ENCODE measurements around the gene SUGP2. TPM values are rescaled to one million over a fixed set of nuclear protein-coding genes. Genes with fewer than 3 reads are reported as not detected.

SUGP2 gene
- polyA plus RNA-seq, result 10 to 100 TPM in 1 of 3 donors, 1 to 10 TPM in 2; 7.4 to 19.4 (median 7.9) TPM

DNA sequence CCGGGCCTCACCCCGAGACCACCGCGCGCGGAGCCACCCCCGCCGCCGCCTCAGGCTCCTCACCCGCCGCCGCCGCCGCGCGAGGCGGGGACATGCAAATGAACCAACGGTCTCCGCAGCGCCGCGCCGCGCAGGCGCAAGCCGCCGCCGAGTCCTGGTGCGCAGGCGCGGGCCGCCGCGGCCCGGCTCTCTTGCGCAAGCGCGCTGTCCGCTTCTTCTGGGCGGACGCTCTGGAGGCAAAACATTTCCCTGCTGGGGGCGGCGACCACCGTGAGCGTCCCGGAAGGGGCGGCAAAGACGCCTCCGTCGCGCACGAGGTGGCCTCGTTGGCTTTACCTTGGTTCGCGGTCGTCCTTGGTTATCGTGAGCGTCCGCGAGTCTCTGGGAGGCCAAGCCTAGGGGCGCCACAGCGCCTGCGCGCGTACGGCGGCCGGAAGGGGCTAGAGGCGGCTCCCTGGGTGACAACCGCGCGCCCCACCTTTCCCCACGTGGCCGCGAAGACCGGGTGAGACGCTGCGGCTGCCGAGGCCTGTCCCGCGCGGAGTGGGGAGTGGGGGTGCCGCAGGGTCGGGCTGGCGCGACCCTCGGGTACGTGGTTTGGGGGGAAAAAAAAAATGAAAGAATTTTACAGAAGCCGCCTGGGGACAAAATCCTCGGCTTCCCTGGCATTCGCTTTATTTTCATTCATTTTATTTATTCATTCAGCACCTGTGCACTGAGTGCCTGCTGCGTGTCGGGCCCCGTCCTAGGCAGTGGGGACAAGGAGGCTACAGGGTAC lies at the start of gene SUGP2, which contains the start of gene ARMC6:
Gene SUGP2, minus strand, starts transcription at position 92 of the 778 bp plus-strand sequence. CDS start 2,446 bp downstream, outside the sequence.
Gene ARMC6, plus strand, starts transcription at position 178 of the 778 bp plus-strand sequence. CDS start 607 bp downstream, outside the sequence.
- H3K27me3 Mint-ChIP-seq (ENCODE audit: low read depth in 3 of 3), result peaks cover 16 to 20% (median 17%) of the 10 kb centered on the region in 3 donors
- peaks cover 0 to 9% (median 0%) of the 10 kb centered on the region in 3 donors for H3K36me3 Mint-ChIP-seq
- peak within 1 kb of the TSS; percentile 90 to 99 (median 95) for H3K27ac Mint-ChIP-seq
- peak; percentile 96 for DNase-seq
- H3K4me1 Mint-ChIP-seq, result peaks cover 31 to 43% of the 10 kb centered on the region in 2 donors
- peak within 1 kb of the TSS; percentile 94 to 100 (median 99) for H3K4me3 Mint-ChIP-seq
- no peaks in the 10 kb centered on the region for H3K9me3 Mint-ChIP-seq

DNA sequence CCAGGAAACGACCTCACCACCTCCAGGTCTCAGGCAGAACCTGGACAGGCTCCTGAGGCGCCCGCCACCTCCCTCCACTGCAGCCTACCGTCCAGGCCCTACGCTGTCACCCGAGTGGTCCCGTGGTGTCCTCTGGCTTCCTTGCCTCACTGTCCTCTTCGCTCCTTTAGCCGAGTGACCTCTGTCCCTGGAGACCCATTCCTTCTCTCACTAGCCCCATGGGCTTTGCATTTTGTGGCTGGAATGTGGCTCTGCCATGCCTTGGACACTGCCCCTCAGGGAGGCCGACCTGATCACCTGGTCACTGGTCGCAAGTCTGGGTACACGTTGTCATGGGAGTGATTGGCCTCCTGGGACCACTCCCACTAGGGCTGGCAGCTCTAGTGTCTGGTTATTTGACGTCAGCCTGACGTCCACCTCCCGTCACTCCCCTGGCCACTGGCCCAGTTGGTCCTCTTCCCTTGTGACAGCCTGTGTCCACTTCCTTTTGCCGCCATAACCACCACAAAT lies 48.4 kb upstream of the SUGP2 start:
- no peak overlapping the region for H3K4me3 Mint-ChIP-seq
- H3K9me3 Mint-ChIP-seq, result no peaks in the 10 kb centered on the region
- H3K36me3 Mint-ChIP-seq, result peaks cover 0 to 6% (median 3%) of the 10 kb centered on the region in 3 donors
- H3K4me1 Mint-ChIP-seq, result peaks cover 32 to 48% of the 10 kb centered on the region in 2 donors
- peaks cover 0 to 1% (median 1%) of the 10 kb centered on the region in 3 donors for H3K27me3 Mint-ChIP-seq (ENCODE audit: low read depth in 3 of 3)
- H3K27ac Mint-ChIP-seq, result peak overlapping the region in 4 of 6 donors; percentile 9 to 53 (median 38)
- DNase-seq, result no peak

DNA sequence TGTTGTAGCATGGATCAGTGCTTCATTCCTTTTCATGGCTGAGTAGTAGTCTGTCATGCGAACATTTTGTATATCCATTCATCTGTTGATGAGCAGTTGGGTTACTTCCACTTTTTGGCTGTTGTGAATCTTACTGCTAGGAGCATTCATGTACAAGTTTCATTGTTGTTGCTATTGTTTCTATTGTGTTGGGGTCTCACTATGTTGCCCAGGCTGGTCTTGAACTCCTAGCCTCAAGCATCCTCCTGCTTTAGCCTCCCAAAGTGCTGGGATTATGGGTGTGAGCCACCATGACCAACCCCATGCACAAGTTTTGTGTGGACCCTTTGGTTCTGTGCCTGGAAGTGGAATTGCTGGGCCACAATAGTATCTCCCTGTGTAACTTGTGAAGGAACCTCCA lies 46.3 kb upstream of the SUGP2 start:
- Mint-ChIP-seq H3K4me3 (no peak overlapping the region), H3K4me1 (peaks cover 32 to 48% of the 10 kb centered on the region in 2 donors), H3K36me3 (peaks cover 0 to 6% (median 3%) of the 10 kb centered on the region in 3 donors), H3K27me3 (ENCODE audit: low read depth in 3 of 3) (peaks cover 0 to 1% (median under 1%) of the 10 kb centered on the region in 3 donors), H3K27ac (peak overlapping the region in 2 of 6 donors; percentile 8 to 49), H3K9me3 (no peaks in the 10 kb centered on the region)
- no peak for DNase-seq

DNA sequence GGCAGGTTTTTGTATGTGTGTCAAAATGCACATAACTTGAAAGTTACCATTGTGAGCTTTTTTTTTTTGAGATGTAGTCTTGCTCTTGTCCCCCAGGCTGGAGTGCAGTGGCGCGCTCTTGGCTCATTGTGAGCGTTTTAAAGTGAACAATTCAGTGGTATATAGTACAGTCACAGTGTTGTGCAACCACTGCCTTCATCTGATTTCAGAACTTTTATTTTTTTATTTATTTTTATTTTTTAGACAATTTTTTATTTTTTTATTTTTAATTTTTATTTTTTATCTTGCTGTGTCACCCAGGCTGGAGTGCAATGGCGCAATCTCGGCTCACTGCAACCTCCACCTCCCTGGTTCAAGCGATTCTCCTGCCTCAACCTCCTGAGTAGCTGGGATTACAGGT lies 45.5 kb upstream of the SUGP2 start:
- H3K9me3 Mint-ChIP-seq, result no peaks in the 10 kb centered on the region
- peaks cover 38 to 56% of the 10 kb centered on the region in 2 donors for H3K4me1 Mint-ChIP-seq

DNA sequence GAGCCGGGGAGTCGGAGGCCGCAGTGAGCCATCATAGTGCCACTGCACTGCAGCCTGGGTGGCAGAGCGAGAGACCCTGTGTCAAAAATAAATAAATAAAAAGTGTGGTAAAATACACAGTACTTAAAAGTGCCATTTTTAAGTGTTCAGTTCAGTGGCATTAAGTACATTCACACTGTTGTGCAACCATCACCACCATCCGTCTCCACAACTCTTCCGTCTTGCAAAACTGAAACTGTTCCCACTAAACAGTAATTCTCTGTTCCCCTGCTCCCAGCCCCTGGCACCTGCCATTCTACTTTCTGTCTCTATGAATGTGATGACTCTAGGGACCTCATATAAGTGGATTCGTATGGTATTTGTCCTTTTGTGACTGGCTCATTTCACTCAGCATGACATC lies 43.8 kb upstream of the SUGP2 start:
- no peaks in the 10 kb centered on the region for H3K9me3 Mint-ChIP-seq
- no peak for DNase-seq
- H3K27me3 Mint-ChIP-seq (ENCODE audit: low read depth in 3 of 3), result peaks cover 0 to 2% (median 1%) of the 10 kb centered on the region in 3 donors
- H3K36me3 Mint-ChIP-seq, result peaks cover 0 to 12% (median 6%) of the 10 kb centered on the region in 3 donors
- H3K4me3 Mint-ChIP-seq, result no peak overlapping the region
- peaks cover 45 to 62% of the 10 kb centered on the region in 2 donors for H3K4me1 Mint-ChIP-seq
- H3K27ac Mint-ChIP-seq, result no peak overlapping the region

More for the DNA sequence above, 45.5 kb upstream of the SUGP2 start:
- Mint-ChIP-seq H3K27me3 (ENCODE audit: low read depth in 3 of 3) (peaks cover 0 to 2% (median 1%) of the 10 kb centered on the region in 3 donors), H3K4me3 (no peak overlapping the region), H3K36me3 (peaks cover 0 to 6% (median 6%) of the 10 kb centered on the region in 3 donors), H3K27ac (no peak overlapping the region)
- no peak for DNase-seq

DNA sequence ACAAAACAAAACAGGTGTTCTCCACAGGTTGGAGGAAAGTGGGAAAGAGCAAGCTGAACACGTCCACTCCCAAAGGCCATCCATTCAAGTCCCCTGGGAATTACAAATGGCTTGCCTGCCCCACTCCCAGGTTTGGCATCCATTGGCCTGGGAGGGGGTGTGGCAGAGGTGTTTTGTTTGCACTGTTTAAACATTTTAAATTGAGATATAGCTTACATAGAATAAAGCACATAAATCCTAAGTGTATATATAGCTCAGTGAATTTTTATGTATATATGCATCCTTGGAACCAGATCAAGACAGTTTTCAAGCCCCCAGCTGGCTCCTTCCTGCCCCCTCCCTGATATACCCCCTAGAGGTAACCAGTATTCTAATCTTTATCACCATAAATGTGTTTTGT lies 43.2 kb upstream of the SUGP2 start:
- peaks cover 0 to 12% (median 6%) of the 10 kb centered on the region in 3 donors for H3K36me3 Mint-ChIP-seq
- no peak for DNase-seq
- peaks cover 45 to 60% of the 10 kb centered on the region in 2 donors for H3K4me1 Mint-ChIP-seq
- no peaks in the 10 kb centered on the region for H3K9me3 Mint-ChIP-seq
- peaks cover 0 to 2% (median 0%) of the 10 kb centered on the region in 3 donors for H3K27me3 Mint-ChIP-seq (ENCODE audit: low read depth in 3 of 3)
- no peak overlapping the region for H3K4me3 Mint-ChIP-seq
- H3K27ac Mint-ChIP-seq, result no peak overlapping the region

DNA sequence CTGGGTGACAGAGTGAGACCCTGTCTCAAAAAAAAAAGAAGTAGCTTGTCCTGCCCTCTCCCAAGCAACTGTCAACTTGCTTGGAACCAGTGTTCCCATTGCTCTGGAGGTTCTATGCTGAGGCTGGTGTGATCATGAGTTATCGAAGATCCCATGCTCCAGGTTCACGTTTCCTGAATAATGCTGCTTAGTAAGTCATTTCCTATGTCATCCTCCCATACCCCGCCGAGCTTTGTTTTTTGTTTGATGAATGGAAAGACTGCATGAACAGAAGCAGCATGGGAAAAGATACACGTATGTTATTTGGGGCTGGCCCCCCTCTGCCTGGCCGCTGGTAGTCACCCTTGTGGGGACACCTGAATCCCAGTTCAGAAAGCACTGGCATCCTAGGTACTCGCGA lies 41.8 kb upstream of the SUGP2 start:
- Mint-ChIP-seq H3K4me1 (peaks cover 50 to 65% of the 10 kb centered on the region in 2 donors), H3K36me3 (peaks cover 0 to 12% (median 6%) of the 10 kb centered on the region in 3 donors), H3K27ac (peak overlapping the region in 2 of 6 donors; percentile 2 to 36), H3K27me3 (ENCODE audit: low read depth in 3 of 3) (peaks cover 0 to 2% (median 0%) of the 10 kb centered on the region in 3 donors), H3K4me3 (no peak overlapping the region), H3K9me3 (no peaks in the 10 kb centered on the region)
- DNase-seq, result no peak

DNA sequence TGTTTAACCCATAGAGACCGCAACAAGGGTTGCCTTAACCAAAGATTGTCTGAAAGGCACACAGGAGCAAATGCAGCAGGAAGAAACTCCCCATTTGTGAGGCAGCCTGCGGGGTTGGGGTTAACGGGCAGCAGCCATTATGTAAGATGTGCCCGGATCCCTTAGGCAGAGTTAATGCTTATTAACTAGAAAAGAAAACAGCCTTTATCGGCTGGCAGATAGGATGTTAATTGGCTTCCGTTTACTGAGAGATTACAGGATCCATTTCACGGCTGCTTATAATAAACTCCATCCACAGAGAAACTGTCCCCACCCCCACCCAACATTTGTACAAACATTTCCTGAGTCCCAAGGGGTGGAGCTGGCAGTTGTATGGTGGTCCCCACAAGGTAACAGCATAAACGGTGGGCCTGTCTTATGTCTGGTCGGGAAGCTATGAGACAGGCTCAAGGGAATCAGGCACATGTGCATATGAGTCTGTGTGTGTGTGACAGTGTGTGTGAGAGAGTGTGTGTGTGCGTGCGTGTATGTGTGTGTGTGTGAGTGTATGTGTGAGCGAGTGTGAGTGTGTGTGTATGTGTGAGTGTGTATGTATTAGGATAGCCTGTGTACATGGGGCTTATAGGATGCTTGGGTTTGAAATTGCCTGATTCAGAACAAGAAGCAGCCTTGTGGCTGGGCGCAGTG lies 41.0 kb upstream of the SUGP2 start:
- H3K36me3 Mint-ChIP-seq, result peaks cover 0 to 12% (median 6%) of the 10 kb centered on the region in 3 donors

DNA sequence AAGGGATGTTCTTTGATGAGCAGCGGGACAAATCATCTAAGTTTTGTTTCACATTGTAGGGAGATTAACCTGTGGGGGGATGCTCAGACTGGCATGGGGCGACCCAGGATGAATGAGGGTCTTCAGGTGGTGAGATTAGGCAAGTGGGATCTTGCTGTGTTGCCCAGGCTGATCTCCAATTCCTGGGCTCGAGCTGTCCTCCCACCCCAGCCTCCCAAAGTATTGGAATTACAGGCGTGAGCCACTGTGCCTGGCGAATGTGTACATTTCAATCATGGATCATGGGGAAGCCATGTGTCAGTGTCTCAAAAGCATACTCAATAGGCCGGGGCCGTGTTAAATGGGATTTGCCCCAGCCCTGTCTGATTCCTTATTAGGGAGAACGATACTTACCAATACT lies 38.6 kb upstream of the SUGP2 start:
- Mint-ChIP-seq H3K27ac (no peak overlapping the region), H3K4me3 (no peak overlapping the region), H3K27me3 (ENCODE audit: low read depth in 3 of 3) (peaks cover 0 to 3% (median 0%) of the 10 kb centered on the region in 3 donors), H3K36me3 (peaks cover 0 to 5% (median 3%) of the 10 kb centered on the region in 3 donors), H3K9me3 (no peaks in the 10 kb centered on the region), H3K4me1 (peaks cover 56 to 61% of the 10 kb centered on the region in 2 donors)
- DNase-seq, result no peak

More for the DNA sequence above, 41.0 kb upstream of the SUGP2 start:
- no peak for DNase-seq
- Mint-ChIP-seq H3K4me1 (peaks cover 48 to 63% of the 10 kb centered on the region in 2 donors), H3K27me3 (ENCODE audit: low read depth in 3 of 3) (peaks cover 0 to 2% (median 0%) of the 10 kb centered on the region in 3 donors), H3K27ac (peak overlapping the region in 5 of 6 donors; percentile 0 to 69 (median 26)), H3K4me3 (no peak overlapping the region), H3K9me3 (no peaks in the 10 kb centered on the region)

DNA sequence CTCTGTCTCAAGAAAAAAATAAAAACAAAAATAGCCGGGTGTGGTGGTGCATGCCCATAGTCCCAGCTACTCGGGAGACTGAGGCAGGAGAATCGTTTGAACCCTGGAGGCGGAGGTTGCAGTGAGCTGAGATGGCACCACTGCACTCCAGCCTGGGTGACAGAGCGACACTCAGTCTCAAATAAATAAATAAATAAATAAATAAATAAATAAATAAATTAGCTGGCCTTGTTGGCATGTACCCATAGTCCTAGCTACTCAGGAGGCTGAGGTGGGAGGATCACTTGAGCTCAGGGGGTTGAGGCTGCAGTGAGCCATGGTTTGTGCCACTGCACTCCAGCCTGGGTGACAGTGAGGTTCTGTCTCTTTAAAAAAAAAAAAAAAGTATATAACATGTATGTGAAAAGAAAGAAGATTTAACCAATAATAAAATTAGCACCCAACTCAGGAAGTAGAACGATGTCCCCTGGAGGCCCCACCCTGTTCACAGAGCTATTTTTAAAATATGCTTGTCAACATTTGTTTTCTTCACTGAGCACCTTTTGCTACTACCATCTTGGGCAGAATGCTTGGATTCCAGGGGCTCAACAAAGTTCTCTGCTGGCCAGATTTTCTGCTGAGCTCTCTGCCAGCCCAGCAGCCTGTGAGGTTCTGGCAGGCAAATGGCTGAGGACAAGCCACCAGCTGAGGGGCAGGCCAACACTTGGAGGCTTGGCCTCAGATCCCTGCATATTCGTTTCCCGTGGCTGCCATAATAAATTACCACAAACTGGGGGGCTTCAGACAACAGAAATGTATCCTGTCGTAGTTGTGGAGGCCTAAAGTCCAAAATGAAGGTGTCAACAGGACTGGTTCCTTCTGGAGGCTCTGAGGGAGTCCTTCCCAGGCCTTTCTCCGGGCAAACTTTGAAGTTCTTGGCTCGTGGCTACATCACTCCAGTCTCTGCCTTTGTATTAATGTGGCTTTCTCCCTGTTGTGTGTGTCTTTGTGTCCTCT lies 35.6 kb upstream of the SUGP2 start:
- H3K36me3 Mint-ChIP-seq, result peaks cover 0 to 5% (median 0%) of the 10 kb centered on the region in 3 donors
- peaks cover 70 to 73% of the 10 kb centered on the region in 2 donors for H3K4me1 Mint-ChIP-seq
- H3K27ac Mint-ChIP-seq, result peak overlapping the region; percentile 87 to 94 (median 90)
- no peaks in the 10 kb centered on the region for H3K9me3 Mint-ChIP-seq
- DNase-seq, result peak; percentile 25 to 47 (median 36)
- H3K4me3 Mint-ChIP-seq, result peak overlapping the region; percentile 71 to 80 (median 77)
- peaks cover 0 to 2% (median 1%) of the 10 kb centered on the region in 3 donors for H3K27me3 Mint-ChIP-seq (ENCODE audit: low read depth in 3 of 3)

DNA sequence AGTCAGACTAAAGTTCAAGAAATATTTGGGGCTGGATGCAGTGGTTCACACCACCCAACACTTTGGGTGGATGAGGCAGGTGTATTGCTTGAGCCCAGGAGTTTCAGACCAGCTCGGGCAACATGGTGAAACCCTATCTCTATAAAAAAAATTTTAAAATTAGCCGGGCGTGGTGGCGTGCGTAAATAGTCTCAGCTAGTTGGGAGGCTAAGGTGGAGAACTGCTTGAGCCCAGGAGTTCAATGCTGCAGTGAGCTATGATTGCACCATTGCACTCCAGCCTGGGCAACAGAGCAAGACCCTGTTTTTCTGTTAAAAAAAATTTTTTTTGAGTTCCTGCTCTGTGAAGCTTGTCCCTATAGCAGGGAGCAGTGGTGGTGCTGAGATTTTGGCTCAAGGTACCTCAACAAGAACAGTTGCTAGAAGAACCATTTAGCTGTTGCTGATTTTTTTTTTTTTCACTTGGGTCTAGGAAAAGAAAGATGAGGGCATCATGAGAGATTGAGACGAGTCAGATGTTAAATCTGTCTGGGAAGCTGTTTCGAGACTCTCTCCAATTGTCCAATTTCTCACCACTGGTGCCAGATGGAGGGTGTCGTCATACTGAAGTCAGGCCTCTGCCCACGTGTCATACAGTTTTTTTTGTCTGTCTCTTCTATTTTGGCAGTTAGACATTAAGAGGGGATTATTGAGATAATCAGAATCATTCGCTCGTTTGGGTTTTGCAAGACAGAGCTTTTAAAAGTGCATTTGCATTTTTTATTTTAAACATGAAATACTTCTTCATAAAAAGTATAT lies 34.2 kb upstream of the SUGP2 start:
- H3K9me3 Mint-ChIP-seq, result no peaks in the 10 kb centered on the region
- H3K27me3 Mint-ChIP-seq (ENCODE audit: low read depth in 3 of 3), result peaks cover 0 to 7% (median 2%) of the 10 kb centered on the region in 3 donors
- DNase-seq, result no peak
- H3K36me3 Mint-ChIP-seq, result no peaks in the 10 kb centered on the region
- peak overlapping the region; percentile 67 to 91 (median 83) for H3K27ac Mint-ChIP-seq
- H3K4me3 Mint-ChIP-seq, result peak overlapping the region; percentile 50 to 80 (median 76)
- peaks cover 62 to 67% of the 10 kb centered on the region in 2 donors for H3K4me1 Mint-ChIP-seq

Data from immature natural killer cell (primary cell).